Ramos (cell line): Measurements from ENCODE around the gene FEM1B.

Source experiments
- in situ Hi-C: fragments of 300-500 bp; cut with MboI; formaldehyde crosslinking; loops from one replicate; pipeline ENCODE4 v1.14.3; 2022; ENCODE audit warnings: low sequenced_read_pairs; ENCODE audit not compliant: unreplicated experiment

Gene FEM1B

GRCh38 chr15:68279779-68280753, 2.5 kb downstream of the FEM1B start:
- in situ Hi-C loops: no loop called here

- in situ Hi-C loops: no loop called here
Measured at GRCh38 chr15:68281008-68281407, 3.5 kb downstream of the FEM1B start.

GRCh38 chr15:68283401-68283800, 5.9 kb downstream of the FEM1B start:
- in situ Hi-C loops: no loop called here

DNA sequence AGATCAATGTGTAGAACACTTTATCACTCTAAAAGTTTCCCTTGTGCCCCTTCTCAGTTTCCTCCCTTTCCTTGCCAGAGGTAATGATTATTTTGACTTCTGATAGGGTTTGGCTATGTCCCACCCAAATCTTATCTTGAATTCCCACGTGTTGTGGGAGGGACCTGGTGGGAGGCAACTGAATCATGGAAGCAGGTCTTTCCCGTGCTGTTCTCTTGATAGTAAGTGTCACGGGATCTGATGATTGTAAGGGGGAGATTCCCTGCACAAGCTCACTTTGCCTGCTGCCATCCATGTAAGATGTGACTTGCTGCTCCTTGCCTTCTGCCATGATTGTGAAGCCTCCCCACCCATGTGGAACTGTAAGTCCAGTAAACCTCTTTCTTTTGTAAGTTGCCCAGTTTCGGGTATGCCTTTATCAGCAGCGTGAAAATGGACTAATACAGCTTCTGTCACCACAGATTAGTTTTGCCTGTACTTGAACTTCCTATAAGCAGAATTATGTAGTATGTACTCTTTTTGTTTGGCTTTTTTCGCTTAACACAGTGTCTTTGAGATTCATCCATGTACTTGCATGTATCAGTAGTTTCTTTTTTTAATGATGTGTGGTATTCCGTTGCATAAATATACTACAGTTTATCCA, 7.2 kb downstream of the FEM1B start:
- in situ Hi-C loops: no loop called here

GRCh38 chr15:68285259-68285980, 7.9 kb downstream of the FEM1B start:
- in situ Hi-C loops: no loop called here

- in situ Hi-C loops: no loop called here
Measured at GRCh38 chr15:68286256-68286655, 8.7 kb downstream of the FEM1B start.

GRCh38 chr15:68289057-68289456, 11.5 kb downstream of the FEM1B start:
- in situ Hi-C loops: no loop called here

DNA sequence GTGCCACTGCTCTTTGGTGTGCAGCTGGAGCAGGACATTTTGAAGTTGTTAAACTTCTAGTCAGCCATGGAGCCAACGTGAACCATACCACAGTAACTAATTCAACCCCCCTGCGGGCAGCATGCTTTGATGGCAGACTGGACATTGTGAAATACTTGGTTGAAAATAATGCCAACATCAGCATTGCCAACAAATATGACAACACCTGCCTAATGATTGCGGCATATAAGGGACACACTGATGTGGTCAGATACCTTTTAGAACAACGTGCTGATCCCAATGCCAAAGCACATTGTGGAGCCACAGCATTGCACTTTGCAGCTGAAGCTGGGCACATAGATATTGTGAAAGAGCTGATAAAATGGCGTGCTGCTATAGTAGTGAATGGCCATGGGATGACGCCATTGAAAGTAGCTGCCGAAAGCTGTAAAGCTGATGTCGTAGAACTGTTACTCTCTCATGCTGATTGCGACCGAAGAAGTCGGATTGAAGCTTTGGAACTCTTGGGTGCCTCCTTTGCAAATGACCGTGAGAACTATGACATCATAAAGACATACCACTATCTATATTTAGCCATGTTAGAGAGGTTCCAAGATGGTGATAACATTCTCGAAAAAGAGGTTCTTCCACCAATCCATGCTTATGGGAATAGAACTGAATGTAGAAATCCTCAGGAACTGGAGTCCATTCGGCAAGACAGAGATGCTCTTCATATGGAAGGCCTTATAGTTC, 12.2 kb downstream of the FEM1B start:
- in situ Hi-C loops: no loop called here

GRCh38 chr15:68290715-68291114, 13.2 kb downstream of the FEM1B start:
- in situ Hi-C loops: no loop called here

- in situ Hi-C loops: no loop called here
Measured at GRCh38 chr15:68292157-68292781, 14.7 kb downstream of the FEM1B start.

DNA sequence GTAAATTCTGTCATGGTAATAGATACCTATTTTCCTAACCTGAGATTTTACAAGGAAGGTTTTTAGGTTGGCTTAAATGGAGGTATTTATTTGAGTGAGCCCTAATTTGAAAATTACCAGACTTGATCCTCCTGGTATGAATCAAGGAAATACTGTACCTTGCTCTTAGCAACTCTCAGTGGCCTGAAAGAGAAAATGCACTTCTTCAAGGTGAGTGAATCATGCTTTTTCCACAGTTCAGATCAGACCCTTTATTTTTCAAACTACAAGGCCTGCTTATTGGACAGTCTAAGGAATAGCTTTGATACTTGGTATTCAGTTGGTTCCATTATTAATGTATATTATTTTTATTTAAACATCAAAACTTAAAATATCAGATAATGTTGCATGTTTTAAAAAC, 15.4 kb downstream of the FEM1B start:
- in situ Hi-C loops: no loop called here

DNA sequence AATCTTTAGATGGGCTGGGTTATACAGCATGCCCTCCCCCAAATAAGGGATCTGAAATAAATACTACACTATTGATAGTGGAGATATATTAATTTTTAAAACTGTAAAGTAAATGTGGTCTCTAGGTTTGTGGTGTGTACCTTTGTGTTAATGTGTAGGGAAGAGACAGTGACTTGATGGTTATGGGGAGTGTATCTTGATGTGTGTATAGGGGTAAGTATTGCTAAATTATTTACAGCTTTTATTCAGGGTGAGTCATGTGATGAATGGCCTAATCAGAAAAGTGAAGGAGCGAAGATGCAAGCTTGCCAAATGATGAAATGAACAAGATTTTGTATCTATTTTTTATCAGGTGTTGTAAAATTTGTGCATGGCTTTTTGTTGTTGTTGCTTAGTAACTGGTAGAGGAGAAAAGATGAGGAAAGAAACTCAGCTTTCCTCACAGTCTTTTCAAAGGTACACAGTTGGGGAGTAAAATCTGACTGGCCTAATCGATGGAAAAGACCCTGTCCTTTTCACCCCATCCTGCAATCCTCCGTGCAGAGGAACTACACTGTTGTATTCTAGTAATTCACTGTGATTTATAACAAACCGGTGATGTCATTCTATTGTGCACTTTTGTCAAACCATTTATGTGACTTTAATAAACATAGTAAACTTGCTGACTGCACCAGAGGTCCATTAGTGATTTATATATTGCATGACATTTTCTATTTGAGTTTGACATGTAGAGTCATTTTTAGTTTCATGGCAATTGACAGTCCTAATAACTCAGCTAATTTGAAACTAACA, 17.7 kb downstream of the FEM1B start:
- in situ Hi-C loops: no loop called here

DNA sequence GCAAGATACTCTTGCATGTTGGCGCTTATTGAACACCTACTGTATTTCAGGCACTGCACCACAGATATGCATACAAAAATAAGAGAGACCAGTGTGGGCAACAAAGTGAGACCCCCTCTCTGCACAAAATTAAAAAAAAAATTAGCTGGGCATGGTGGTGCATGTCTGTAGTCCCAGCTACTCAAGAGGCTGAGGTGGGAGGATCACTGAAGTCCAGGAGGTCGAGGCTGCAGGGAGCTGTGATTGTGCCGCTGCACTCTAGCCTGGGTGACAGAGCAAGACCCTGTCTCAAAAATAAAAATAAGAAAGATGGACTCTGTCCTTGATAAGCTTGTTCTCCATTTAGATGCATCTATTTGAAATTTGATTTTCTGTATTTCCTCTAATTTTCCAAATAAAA, 20.8 kb downstream of the FEM1B start:
- in situ Hi-C loops: no loop called here

DNA sequence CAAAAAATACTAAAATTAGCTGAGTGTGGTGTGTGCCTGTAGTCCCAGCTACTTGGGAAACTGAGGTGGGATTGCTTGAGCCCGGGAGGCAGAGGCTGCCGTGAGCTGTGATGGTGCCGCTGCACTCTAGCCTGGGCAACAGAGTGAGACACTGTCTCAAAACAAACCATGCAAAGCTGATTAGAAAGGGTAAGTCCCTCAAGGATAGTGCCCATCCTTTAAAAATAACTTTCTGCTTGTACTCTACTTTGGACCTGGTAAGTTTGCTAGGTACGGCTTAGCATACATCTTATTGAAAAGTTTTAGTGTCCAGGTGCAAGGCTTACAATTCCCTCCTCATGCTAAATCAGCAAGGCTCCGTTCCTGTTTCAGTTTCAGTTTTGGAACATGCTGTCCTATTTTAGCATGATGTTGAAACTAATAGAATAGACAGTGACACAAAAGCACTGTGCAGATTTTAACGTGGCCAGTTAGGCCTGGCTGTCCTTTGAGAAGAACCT, 21.4 kb downstream of the FEM1B start:
- in situ Hi-C loops: no loop called here

DNA sequence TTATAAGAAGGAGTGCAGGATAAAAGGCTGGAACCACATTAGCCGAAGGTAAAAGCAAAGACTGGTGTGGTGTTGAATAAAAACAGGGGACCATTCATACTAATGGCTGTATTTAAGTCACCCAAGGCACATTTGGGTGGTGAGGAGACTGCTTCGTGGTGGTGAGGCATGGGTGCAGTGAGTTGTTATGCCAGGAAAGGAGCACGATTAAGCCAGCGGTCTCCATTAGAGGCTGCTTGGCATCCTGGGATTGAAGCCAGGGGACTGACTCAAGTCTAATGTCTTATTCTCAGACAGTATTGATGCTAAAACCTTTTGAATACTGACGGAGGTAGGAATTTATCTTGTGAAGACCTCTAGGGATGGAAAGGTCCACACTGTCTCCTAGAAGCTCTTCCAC, 21.9 kb downstream of the FEM1B start:
- in situ Hi-C loops: no loop called here

DNA sequence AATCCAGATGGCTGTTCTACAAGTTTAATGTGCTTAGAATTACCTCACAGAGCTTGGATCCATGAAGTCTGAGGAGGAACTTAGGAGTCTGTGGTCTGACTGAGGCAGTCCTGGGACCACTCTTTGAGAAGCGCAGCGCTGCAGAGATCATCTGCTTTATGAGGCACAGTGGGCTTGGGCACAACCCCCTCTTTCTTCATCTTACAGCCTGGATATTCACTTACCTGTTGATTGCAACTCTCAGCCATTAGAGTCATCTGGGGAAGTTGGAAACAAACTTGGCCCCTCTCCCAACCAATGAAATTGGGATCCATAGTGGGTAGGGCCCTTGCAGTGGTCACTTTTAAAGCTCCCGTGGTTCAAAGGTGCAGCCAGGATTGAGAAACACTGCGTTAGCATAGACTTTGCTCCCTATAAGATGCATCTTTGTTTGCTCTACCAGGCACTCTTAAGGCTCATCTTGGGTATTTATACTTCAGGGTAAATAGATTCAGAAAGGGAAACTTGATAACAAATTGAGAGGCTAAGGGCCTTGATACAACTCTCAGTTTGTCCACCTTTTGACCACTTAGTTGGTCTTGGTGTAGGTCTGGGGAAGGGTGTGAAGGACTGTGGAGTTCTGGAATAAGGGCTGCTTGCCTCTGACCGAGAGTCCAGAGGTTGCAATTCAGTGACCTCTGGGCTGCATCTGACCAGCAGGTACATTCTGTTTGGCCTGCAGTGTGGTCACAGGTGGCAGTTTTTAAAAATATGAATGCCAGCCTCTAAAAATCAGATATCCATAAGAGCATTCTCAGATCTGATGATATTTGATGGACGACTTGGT, 22.8 kb downstream of the FEM1B start:
- in situ Hi-C loops: no loop called here

GRCh38 chr15:68301301-68301700, 23.8 kb downstream of the FEM1B start:
- in situ Hi-C loops: no loop called here

DNA sequence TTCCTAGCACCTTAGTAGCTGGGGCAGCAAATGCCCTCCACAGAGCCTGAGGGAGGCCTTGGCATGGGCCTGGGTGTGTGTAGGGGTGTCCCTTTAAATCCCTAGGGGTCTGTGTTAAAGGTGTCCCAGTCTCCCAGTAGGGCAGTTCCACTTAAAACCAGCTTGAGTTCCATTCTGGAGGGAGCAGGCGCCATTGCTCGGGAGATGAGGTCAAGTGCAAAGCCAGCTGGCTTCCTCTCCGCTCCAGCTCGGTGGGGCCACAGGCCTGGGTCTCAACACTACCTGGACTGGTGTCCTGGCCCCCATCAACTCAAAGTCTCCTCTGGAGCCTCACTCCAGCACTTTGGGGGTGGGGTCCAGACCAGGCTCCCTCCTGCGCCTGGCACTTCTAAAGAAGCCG, 25.2 kb downstream of the FEM1B start:
- in situ Hi-C loops: no loop called here
